Measurements from ENCODE around the gene RNF217.

- TF ChIP-seq KDM1A (IDR thresholded peaks at IDR 0.05; ENCODE audit: borderline replicate concordance): no peak
- TF ChIP-seq CHD4 (IDR thresholded peaks at IDR 0.05): no peak
- TF ChIP-seq SP1 (IDR thresholded peaks at IDR 0.05; ENCODE audit: low read depth, low read length): no peak
- no peak for TF ChIP-seq EZH2 (IDR thresholded peaks at IDR 0.05; ENCODE audit: borderline replicate concordance, control insufficient read depth, low read depth, low read length)
- TF ChIP-seq POLR2A (IDR thresholded peaks at IDR 0.05; ENCODE audit: low read depth, low read length): no peak
- no peak for TF ChIP-seq CTCF (IDR thresholded peaks at IDR 0.05 in 2 of 3, conservative IDR thresholded peaks at IDR 0.05 in 1 of 3; ENCODE audit: control insufficient read depth in 2 of 3, extremely low read depth in 1 of 3, insufficient read depth in 1 of 3, low read depth in 3 of 3, low read length in 3 of 3)
- TF ChIP-seq GABPA (IDR thresholded peaks at IDR 0.05; ENCODE audit: low read depth): no peak
- no peak for TF ChIP-seq ELK1 (IDR thresholded peaks at IDR 0.05; ENCODE audit: low read depth, low read length)
- TF ChIP-seq POLR2AphosphoS2 (IDR thresholded peaks at IDR 0.05; ENCODE audit: low read depth, low read length): no peak
- no peak for TF ChIP-seq FOXM1 (IDR thresholded peaks at IDR 0.05; ENCODE audit: low read depth, low read length)
- no peak for TF ChIP-seq POU2F2 (IDR thresholded peaks at IDR 0.05; ENCODE audit: borderline replicate concordance, low read depth, low read length)
These were observed 44.5 kb upstream of the RNF217 start for GRCh38 chr6:124917769-124918168.
